ENCODE measurements around the gene TEX2.

DNA sequence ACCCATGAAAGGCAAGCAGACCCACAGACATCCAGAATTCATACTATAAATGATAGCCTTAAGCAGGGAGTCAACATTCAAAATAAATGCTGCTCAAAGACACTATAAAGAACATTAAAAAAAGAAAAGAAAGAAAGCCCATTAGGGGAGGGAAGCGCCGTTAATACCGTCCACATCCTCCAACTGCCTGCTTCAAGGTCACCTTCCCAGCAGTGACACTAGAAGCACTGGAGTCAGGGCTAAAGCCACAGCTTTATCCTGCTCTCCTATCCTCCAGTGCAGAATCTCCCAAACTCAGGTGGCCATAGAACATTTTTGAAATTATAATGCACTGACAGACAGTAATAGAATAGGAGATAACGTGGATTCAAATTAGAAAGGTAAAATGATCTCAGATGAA lies 59.4 kb downstream of the TEX2 start:
- TF ChIP-seq, protein P1, sequence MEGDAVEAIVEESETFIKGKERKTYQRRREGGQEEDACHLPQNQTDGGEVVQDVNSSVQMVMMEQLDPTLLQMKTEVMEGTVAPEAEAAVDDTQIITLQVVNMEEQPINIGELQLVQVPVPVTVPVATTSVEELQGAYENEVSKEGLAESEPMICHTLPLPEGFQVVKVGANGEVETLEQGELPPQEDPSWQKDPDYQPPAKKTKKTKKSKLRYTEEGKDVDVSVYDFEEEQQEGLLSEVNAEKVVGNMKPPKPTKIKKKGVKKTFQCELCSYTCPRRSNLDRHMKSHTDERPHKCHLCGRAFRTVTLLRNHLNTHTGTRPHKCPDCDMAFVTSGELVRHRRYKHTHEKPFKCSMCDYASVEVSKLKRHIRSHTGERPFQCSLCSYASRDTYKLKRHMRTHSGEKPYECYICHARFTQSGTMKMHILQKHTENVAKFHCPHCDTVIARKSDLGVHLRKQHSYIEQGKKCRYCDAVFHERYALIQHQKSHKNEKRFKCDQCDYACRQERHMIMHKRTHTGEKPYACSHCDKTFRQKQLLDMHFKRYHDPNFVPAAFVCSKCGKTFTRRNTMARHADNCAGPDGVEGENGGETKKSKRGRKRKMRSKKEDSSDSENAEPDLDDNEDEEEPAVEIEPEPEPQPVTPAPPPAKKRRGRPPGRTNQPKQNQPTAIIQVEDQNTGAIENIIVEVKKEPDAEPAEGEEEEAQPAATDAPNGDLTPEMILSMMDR (IDR thresholded peaks at IDR 0.05) = no peak
- no peak for TF ChIP-seq POLR2AphosphoS5 (IDR thresholded peaks at IDR 0.05)
- no peak for TF ChIP-seq EP300 (IDR thresholded peaks at IDR 0.05; ENCODE audit: low read depth)
- no peak for TF ChIP-seq POLR2A (IDR thresholded peaks at IDR 0.05)

Data from transverse colon (tissue), 4 donors.